ENCODE measurements around the gene ASZ1. TPM values are rescaled to one million over a fixed set of nuclear protein-coding genes. Genes with fewer than 3 reads are reported as not detected.

Gene ASZ1
- total RNA-seq, 1 donor from 2014 or later, result not detected

- Histone ChIP-seq H3K36me3 (no peaks in the 10 kb centered on the region), H3K4me1 (no peaks in the 10 kb centered on the region), H3K27ac (no peak overlapping the region), H3K27me3 (no peaks in the 10 kb centered on the region), H3K4me3 (no peak overlapping the region), H3K9me3 (no peaks in the 10 kb centered on the region)
- no peak for DNase-seq (ENCODE audit: extremely low spot score in 2 of 2)
- TF ChIP-seq POLR2AphosphoS5 (IDR thresholded peaks at IDR 0.05; ENCODE audit: insufficient read depth in 1 of 2, low read depth in 1 of 2) (no peak), CTCF (IDR thresholded peaks at IDR 0.05) (no peak), POLR2A (IDR thresholded peaks at IDR 0.05) (no peak)
- intact Hi-C loops (cut with DNase I), result no loop called here
Observed at GRCh38 chr7:117338020-117338419, 89.3 kb downstream of the ASZ1 start.

GRCh38 chr7:117333168-117333567 lies 94.1 kb downstream of the ASZ1 start:
- intact Hi-C loops (cut with DNase I), result no loop called here
- H3K27me3 ChIP-seq, result no peaks in the 10 kb centered on the region
- H3K36me3 ChIP-seq, result no peaks in the 10 kb centered on the region
- H3K4me3 ChIP-seq, result no peak overlapping the region
- H3K27ac ChIP-seq, result no peak overlapping the region
- no peaks in the 10 kb centered on the region for H3K9me3 ChIP-seq
- DNase-seq (ENCODE audit: extremely low spot score in 2 of 2), result no peak
- TF ChIP-seq POLR2AphosphoS5 (IDR thresholded peaks at IDR 0.05; ENCODE audit: insufficient read depth in 1 of 2, low read depth in 1 of 2), result no peak
- no peak for TF ChIP-seq POLR2A (IDR thresholded peaks at IDR 0.05)
- TF ChIP-seq CTCF (IDR thresholded peaks at IDR 0.05), result no peak
- H3K4me1 ChIP-seq, result no peaks in the 10 kb centered on the region

- TF ChIP-seq CTCF (IDR thresholded peaks at IDR 0.05) (no peak), POLR2AphosphoS5 (IDR thresholded peaks at IDR 0.05; ENCODE audit: insufficient read depth in 1 of 2, low read depth in 1 of 2) (no peak), POLR2A (IDR thresholded peaks at IDR 0.05) (no peak)
- H3K9me3 ChIP-seq, result no peaks in the 10 kb centered on the region
- H3K4me1 ChIP-seq, result no peaks in the 10 kb centered on the region
- DNase-seq (ENCODE audit: extremely low spot score in 2 of 2), result no peak
- no peak overlapping the region for H3K27ac ChIP-seq
- intact Hi-C loops (cut with DNase I), result no loop called here
- H3K36me3 ChIP-seq, result no peaks in the 10 kb centered on the region
- H3K27me3 ChIP-seq, result no peaks in the 10 kb centered on the region
- no peak overlapping the region for H3K4me3 ChIP-seq
Observed at GRCh38 chr7:117332031-117332430, 95.3 kb downstream of the ASZ1 start.

GRCh38 chr7:117325836-117326235 lies 101.5 kb downstream of the ASZ1 start:
- TF ChIP-seq POLR2A (IDR thresholded peaks at IDR 0.05) (no peak), CTCF (IDR thresholded peaks at IDR 0.05) (no peak)
- DNase-seq (ENCODE audit: extremely low spot score in 2 of 2), result no peak
- H3K4me3 ChIP-seq, result no peak overlapping the region
- H3K9me3 ChIP-seq, result no peaks in the 10 kb centered on the region
- no peaks in the 10 kb centered on the region for H3K36me3 ChIP-seq
- no peak overlapping the region for H3K27ac ChIP-seq
- intact Hi-C loops (cut with DNase I), result no loop called here
- peaks cover 28% of the 10 kb centered on the region for H3K4me1 ChIP-seq
- no peaks in the 10 kb centered on the region for H3K27me3 ChIP-seq

- H3K27ac ChIP-seq, result no peak overlapping the region
- intact Hi-C loops (cut with DNase I), result no loop called here
- no peak for TF ChIP-seq POLR2AphosphoS5 (IDR thresholded peaks at IDR 0.05; ENCODE audit: insufficient read depth in 1 of 2, low read depth in 1 of 2)
- TF ChIP-seq CTCF (IDR thresholded peaks at IDR 0.05), result no peak
- no peak for TF ChIP-seq POLR2A (IDR thresholded peaks at IDR 0.05)
- no peak for DNase-seq (ENCODE audit: extremely low spot score in 2 of 2)
- no peaks in the 10 kb centered on the region for H3K27me3 ChIP-seq
- H3K4me1 ChIP-seq, result peaks cover 28% of the 10 kb centered on the region
- no peaks in the 10 kb centered on the region for H3K36me3 ChIP-seq
- peak overlapping the region; percentile 47 to 65 for H3K4me3 ChIP-seq
- no peaks in the 10 kb centered on the region for H3K9me3 ChIP-seq
Observed at GRCh38 chr7:117324960-117325359, 102.3 kb downstream of the ASZ1 start.

Data from vagina (tissue), 2 donors.